GM18870 (cell line): ENCODE measurements around the gene CACNA1G.

Experiments used
- ATAC-seq: cut with Tn5 transposase; IDR thresholded peaks from one replicate; pipeline ENCODE4 v1.9.1; 2021; ENCODE audit warnings: moderate library complexity; ENCODE audit not compliant: unreplicated experiment

Gene CACNA1G

DNA sequence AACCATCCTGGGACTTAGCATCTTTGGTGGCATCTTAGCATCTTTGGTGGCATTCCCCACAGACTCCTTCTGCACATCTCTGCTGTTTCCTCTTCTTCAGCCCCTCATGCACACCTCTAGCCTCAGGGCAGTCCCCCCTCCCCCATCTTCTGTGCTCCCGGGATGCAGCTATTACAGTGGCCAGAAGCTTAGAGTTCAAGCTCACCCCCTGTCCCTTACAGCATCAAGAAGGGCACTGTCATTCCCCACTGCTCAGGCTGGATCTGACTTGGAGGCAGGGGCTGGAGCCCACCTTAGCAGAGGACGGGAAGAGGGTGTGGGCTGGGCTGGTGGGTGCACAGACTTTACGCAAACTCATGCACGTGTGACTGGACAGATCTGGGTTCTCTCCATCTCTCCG is 27.3 kb upstream of the CACNA1G start:
- ATAC-seq: no peak

DNA sequence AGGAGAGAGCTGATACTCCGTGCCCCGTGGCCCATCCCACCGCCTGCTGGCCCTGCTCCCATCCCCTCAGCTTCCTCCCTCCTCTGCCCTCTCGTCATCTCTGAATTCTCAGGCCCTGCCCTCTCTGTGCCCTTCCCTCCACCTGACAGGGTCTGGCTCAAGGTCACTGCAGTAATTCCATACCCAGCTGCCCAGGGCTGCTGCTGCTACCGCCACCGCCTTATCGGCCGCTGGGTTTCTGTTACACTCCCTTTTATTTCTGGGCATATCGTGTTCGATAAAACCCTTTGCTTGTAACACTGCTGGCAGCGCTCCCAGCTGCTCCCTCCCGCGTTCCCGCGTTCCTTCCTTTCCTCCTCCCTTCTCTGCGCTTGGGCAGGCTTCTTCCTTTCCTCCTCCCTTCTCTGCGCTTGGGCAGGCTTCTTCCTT is 26.8 kb upstream of the CACNA1G start:
- ATAC-seq: no peak

DNA sequence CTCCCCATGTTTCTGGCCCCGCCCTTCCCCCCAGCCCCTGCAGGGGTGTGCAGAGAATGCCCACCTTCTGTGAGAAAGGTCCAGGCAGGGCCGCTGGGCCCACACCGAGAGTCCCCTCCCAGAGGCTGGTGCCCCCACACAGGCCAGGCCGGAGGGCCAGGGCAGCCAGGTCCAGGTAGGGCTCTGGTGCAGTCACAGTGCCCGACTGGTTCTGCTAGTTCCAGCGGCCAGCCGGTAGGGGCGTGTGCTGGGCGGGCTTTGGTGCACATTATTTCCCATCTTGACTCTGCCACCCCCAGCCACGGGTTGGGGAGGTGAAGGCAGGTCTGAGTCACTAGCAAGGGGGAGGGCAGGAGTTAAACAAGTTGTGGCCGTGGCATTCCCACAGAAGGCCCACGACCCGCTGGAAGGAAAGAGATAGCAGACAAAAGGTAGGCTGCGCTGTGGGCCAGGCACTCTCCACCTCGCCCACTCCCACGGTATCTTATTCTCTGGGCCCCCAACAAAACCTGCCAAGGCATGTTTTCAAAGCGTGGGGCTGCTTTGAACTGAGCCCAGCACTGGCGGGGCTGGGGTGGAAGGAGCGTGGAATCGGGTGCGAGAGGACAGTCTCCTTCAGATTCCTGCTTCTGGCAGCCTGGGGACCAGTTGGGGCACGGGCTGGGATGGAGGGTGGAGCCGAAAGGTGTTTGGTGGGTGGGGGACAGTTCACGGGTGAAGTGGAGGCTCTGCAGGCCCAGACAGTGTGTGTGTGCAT is 26.1 kb upstream of the CACNA1G start:
- ATAC-seq: no peak

- ATAC-seq: no peak
Measured at GRCh38 chr17:50534979-50535326, 25.6 kb upstream of the CACNA1G start.

DNA sequence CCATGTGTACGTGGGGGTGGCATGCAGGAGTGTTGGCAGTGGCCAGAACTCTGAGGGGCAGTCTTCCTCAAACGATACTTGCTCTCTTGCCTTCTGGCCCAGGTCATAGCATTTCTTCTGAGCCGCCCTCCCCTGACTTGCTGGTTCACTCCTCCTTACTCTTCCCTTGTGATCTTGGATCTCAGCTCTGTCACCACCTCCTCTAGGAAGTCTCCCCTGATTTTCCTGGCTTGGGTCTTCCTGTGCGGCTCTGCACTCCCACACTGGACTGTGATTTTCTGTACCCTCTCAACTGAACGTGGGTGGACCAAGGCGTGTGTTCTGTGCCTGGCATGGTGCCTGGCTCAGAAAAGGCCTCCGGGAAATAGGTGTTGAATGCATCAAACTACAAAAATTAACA is 25.1 kb upstream of the CACNA1G start:
- no peak for ATAC-seq

DNA sequence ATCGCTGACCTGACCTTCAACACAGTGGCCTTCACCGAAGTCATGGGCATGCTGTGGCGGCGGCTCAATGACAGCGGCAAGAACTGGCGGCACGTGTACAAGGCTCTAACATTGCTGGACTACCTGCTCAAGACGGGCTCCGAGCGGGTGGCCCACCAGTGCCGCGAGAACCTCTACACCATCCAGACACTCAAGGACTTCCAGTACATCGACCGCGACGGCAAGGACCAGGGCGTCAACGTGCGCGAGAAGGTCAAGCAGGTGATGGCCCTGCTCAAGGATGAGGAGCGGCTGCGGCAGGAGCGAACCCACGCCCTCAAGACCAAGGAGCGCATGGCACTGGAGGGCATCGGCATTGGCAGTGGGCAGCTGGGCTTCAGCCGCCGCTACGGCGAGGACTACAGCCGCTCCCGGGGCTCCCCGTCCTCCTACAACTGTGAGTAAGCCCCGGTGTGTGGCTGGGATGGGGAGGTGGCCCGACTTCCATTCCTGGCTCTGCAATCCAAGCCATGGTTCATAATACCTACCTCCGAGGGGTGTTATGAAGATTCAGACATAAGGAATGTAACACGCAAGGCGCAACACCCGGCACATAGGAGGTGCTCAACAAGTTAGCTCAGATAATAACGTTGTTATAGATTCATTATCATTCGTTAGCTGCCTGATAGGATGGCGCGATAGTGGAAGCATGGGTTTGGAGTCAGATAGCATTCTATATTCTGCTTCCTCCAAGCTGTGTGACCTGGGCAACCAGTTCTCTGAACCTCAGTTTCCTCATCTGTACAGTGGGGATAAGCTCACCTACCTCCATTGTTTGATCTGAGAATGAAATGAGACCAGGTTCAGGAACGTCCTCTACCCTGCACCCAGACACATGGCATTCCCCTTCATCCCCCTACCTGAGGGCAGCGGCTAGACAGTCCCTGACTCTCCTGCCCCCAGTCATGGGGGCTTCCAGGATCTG is 23.6 kb upstream of the CACNA1G start:
- ATAC-seq: no peak

DNA sequence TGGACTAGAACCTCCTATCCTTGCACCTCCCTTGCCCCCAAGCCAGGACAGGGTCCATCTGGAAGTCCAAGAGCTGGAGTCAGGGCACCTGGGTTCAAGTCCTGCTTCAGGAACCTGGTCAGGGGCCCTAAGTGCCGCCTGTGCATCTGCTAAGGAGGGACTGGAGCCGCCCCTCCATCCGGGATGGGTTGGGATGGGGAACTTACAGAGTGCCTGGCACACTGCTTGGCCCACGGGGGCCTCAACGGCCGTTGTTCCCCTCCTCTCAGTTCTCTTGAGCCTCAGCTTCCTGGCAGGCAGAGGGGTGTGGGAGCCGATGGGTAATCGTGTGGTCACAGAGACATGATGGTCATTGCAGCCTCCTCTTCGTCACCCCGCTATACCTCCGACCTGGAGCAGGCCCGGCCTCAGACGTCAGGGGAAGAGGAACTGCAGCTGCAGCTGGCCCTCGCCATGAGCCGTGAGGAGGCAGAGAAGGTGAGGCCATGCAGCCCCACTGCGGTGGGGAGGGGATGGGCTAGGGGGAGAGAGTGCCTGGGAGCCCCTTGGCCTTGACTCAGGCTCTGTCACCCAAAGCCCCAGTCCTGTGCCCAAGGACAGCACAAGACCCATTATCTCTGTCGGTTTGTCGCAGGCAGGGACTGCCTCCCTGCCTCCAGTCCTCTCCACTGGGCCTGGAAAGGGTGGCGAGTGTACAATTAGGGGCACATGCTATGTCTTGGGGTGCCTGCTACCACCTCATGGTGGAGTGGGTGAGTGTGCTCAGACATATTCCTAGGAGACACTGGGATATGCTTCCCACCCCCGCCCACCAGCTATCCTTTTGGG is 22.6 kb upstream of the CACNA1G start:
- no peak for ATAC-seq

DNA sequence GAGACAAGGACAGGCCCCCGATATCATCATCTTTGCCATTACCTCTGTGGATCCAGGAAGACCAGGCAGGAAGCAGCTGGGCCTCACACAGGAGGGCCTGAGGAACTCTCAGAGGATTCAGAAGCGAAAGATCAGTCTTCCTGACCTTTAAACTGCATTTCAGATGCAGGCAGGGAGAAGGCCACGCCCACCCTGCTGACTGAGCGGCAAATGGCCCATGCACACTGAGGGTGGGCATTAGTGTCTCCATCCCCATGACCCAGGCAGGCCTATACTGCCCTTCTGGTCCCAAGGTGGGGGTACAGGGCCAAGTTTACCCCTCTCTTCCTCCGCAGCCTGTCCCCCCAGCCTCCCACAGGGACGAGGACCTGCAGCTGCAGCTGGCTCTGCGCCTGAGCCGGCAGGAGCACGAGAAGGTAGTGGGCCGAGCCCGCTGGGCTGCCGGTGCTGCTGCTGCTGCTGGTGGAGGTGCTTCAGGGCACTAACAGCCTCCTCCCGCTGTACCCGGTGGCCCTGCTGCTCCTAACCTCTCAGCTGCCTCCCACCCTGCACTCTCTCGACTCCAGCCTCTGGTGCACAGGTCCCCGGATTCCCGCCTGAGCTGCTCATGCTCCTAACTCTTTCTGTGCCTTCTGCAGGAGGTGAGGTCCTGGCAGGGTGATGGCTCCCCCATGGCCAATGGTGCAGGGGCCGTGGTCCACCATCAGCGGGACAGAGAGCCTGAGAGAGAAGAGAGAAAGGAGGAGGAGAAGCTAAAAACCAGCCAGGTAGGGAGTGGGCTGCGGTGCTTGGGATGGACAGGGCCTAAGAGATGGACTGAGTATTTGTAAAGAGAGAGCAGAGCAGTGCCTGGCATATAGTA is 21.7 kb upstream of the CACNA1G start:
- ATAC-seq: no peak

DNA sequence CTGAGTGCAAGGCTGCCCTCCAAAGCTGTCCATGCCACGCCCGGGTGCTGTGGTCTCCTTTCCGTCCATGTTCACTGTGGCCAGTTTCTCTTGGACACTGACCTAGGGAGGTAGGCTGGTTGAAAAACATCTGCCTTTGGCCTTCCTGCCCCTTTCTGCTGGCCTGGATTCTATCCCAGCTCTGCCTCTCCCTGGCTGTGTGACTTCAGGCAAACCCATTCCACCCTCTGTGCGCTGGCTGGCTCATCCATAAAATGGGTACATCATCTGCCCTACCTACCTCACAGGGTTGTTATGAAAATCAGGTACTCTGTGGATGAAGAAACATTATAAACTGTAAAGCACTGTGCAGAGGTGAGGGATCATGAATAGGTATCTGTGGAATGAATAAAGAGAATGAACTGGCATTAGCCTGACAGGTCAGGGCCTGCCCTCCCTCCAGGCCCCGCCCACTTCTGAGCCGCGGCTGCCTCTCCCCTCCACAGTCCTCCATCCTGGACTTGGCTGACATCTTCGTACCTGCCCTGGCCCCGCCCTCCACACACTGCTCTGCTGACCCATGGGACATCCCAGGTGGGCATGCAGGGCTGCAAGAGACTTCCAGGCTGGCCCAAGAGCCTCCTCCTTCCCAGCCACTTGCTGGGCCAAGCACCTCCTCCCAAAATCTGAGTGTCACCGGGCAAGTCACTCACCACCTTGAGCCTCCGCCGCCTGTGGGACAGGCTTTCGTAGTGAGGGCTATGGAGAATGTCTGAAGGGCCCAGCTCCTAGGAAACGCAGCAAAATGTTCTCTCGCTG is 20.6 kb upstream of the CACNA1G start:
- no peak for ATAC-seq

GRCh38 chr17:50540560-50541401 is 19.7 kb upstream of the CACNA1G start:
- ATAC-seq: no peak

GRCh38 chr17:50541402-50541715 is 19.2 kb upstream of the CACNA1G start:
- ATAC-seq: no peak

DNA sequence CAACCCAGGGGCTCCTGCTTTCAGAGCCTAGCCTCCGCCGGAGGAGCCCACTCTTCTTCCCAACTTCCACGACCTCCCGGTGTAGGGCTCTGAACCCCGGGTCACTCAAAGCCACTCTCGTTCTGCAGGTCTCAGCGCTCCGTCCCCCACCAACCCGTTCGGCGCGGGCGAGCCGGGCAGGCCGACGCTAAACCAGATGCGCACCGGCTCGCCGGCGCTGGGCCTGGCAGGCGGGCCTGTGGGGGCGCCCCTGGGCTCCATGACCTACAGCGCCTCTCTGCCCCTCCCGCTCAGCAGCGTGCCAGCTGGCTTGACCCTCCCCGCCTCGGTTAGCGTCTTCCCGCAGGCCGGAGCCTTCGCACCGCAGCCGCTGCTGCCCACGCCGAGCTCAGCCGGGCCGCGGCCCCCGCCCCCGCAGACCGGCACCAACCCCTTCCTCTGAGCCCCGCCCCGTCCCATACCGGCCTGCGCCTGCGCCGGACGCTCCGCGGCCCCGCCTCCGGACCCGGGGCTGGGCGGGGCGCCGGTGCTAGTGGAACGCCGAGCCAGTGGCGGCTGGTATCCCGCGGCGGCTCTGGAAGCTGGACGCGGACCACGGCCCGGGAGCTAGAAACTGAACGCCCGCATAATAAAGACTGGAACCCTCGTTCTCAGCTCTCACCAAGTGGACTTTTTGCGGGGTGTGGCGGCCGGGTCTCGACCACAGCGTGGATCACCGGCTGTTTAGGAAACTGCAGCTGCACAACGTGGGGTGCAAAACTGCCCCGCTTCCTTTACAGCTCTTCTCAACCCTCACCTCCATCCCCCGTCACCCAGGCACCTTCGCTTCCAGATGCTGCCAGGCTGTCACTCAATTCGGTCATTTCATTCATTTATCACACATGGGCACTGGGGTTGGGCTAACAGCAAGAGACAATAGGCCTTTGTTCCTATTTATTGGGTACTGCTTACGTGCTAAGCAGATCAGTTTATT is 18.5 kb upstream of the CACNA1G start:
- peak; percentile 43 for ATAC-seq

DNA sequence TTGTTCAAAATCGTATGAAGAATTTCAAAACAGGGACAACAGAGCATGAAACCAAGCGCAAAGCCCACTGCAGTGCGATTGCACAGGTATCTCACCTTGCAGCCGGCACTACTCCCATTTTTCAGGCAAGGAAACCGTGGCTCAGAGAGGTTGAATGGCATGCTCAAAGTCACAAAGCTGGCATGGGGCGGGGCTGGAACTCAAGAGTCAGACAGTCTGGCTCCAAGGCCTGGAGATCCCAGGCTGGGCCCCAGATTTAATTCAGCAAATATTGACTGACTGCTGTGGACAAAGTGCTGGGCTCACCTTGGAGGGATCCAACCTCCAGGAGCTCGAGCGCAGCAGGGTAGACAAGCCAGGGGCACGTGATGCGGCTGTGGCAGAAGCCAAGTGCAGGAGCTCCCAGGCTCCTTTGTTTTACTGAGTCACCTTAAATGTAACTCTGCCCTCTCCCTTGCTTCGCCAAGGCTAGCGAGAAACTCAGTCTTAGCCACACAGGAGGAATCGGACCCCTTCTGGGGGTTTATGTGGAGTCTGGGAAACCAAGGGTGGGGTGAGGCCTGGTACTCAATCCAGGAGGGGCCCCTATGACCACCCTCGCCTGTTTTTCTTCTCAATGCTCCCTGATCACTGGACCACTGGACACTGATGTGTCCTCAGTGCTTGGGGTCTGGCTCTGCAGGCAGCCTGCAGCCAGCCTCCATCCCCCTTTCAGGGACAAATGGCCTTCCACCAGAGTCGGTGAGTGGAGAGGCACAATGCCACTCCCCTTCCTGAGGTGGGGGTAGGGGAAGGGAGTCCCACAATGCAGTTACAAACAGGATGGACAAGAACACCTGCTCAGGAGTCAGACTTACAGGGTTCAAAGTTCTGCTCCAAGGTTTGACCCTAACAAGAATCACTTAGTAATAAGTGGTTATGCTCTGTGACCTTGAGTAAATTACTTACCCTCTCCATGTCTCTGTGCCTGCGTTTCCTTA is 17.4 kb upstream of the CACNA1G start:
- ATAC-seq: no peak

GRCh38 chr17:50544516-50544915 is 16.0 kb upstream of the CACNA1G start:
- no peak for ATAC-seq

DNA sequence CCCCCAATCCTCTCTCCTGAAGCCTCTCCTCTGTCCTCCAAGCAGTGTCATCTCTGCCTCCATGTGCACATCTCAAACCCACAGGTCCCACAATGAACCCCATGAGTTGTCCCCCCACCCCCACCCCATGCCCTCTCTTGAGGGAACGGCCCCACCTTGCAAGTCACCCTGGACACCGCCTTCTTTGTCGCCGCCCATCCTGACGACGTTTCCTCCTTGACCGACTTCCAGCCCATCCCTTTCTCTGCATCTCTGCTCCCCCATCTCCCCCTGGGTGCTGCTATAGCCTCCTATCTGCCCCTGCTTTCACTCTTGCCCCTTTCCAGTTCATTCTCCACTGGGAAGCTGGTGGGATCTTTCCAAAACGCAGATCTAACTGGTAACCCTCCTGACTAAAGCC is 15.2 kb upstream of the CACNA1G start:
- no peak for ATAC-seq

DNA sequence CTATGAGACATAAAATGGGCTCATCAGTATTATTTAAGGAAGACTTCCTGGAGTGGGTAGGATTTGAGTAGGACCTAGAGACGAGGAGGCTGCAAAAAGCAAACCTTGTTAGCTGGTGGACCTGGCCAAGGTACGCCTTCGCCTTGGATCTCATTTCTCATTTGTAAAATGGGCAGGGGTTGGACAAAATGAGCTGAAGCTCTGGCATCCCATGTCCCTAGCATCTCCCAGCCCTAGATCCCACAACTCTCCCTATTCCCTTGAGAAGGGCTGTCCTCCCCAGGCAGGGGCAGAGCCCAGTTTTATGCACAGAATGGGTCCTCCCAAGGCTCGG is 13.8 kb upstream of the CACNA1G start:
- no peak for ATAC-seq
